Brain microvascular endothelial cell (primary cell): ENCODE measurements around the gene SH3RF3.

Source experiments
- DNase-seq: peaks from one replicate; pipeline ENCODE4 v3.0.0-alpha.2; 2020
- H3K27ac ChIP-seq: fragments of 250-450 bp; sonication (Bioruptor Pico); 2 replicates; pipeline ENCODE4 v1.5.1; 2020; ENCODE audit warnings: mild to moderate bottlenecking, moderate library complexity
- H3K27me3 ChIP-seq: fragments of 250-450 bp; sonication (Bioruptor Pico); replicated peaks from 2 replicates; pipeline ENCODE4 v1.5.1; 2020; ENCODE audit warnings: mild to moderate bottlenecking
- H3K36me3 ChIP-seq: fragments of 250-450 bp; sonication (Bioruptor Pico); replicated peaks from 2 replicates; pipeline ENCODE4 v1.5.1; 2020; ENCODE audit warnings: mild to moderate bottlenecking
- H3K4me3 ChIP-seq: 2 replicates; pipeline ENCODE4 v1.5.1; 2011; ENCODE audit warnings: low read depth, mild to moderate bottlenecking, control low read depth, low read length, moderate library complexity
- in situ Hi-C: cut with HindIII; loops from 2 replicates; pipeline ENCODE4 v1.10.0; 2017; ENCODE audit warnings: low sequenced_read_pairs, low pct_ligation_motif_present
- TF ChIP-seq, protein P1 (sequence below): IDR thresholded peaks from 2 replicates; pipeline ENCODE4 v1.5.1; 2011; ENCODE audit warnings: low read depth, mild to moderate bottlenecking, moderate library complexity, low read length, control low read depth, inconsistent platforms; ENCODE audit errors: missing control alignments

SH3RF3 gene

DNA sequence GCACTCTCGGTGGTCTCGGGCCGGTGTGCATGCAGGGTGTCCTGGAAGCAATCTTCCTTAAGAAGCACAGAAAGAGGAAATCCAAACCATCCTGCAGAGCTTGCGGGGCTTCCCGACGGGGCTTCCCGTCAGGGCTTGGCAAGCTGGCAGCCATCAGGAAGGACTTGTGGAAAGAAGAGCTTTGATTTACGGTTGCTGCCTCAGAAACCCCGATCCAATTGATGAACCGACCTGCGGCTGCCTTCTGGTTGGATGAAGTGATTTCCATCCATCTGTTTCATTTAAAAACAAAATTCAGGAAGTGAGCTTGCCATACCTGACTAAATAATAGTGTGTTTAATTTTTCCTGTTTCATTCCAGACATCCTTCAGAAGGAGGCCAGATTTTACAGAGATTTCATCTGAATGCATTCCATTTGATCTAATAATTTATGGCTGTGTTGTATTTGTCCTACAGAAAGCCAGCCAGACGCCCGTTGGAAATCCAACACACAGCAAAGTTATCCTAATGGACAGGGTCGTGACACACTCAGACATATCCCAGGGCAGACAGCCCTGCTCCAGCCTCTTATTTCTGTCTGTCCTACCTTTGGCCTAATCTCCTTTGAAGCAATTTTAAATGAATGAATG, 343.4 kb downstream of the SH3RF3 start:
- no peak overlapping the region for H3K27ac ChIP-seq
- TF ChIP-seq, protein P1, sequence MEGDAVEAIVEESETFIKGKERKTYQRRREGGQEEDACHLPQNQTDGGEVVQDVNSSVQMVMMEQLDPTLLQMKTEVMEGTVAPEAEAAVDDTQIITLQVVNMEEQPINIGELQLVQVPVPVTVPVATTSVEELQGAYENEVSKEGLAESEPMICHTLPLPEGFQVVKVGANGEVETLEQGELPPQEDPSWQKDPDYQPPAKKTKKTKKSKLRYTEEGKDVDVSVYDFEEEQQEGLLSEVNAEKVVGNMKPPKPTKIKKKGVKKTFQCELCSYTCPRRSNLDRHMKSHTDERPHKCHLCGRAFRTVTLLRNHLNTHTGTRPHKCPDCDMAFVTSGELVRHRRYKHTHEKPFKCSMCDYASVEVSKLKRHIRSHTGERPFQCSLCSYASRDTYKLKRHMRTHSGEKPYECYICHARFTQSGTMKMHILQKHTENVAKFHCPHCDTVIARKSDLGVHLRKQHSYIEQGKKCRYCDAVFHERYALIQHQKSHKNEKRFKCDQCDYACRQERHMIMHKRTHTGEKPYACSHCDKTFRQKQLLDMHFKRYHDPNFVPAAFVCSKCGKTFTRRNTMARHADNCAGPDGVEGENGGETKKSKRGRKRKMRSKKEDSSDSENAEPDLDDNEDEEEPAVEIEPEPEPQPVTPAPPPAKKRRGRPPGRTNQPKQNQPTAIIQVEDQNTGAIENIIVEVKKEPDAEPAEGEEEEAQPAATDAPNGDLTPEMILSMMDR, result no peak
- no peak overlapping the region for H3K4me3 ChIP-seq
- in situ Hi-C loops, result no loop called here
- DNase-seq, result no peak
- no peaks in the 10 kb centered on the region for H3K36me3 ChIP-seq
- no peaks in the 10 kb centered on the region for H3K27me3 ChIP-seq

GRCh38 chr2:109472974-109473373, 344.0 kb downstream of the SH3RF3 start:
- in situ Hi-C loops, result no loop called here
- TF ChIP-seq, protein P1, result no peak
- DNase-seq, result no peak

GRCh38 chr2:109473616-109474318, 344.8 kb downstream of the SH3RF3 start:
- DNase-seq, result no peak
- Histone ChIP-seq H3K27me3 (no peaks in the 10 kb centered on the region), H3K27ac (no peak overlapping the region), H3K36me3 (no peaks in the 10 kb centered on the region), H3K4me3 (no peak overlapping the region)
- TF ChIP-seq, protein P1, result no peak
- in situ Hi-C loops, result no loop called here

More at GRCh38 chr2:109472974-109473373, 344.0 kb downstream of the SH3RF3 start:
- Histone ChIP-seq H3K27ac (no peak overlapping the region), H3K36me3 (no peaks in the 10 kb centered on the region), H3K27me3 (no peaks in the 10 kb centered on the region), H3K4me3 (no peak overlapping the region)

DNA sequence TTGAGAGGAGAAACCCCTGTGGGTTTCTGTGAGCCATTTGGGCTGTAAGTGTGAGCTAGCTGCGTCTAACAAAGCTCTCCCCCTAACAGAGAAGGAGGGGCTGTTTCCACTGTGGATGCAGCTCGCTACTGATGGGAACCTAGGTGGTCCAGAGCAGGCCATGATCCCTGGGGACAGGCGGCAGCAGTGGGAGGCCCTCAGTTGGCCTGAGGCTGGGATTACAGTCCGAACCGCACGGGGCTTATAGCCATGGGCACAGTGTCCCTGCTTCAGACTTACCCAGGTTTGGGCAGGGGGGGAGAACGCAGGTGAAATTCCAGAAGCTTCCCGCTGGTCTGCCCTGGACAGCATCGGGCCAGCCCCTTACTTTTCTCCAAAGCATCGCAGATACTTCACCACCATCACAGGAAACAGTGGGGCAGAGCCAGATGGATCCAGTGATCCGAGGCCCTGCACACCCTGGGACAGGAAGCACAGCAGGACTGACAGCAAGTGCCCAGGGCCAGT, 345.4 kb downstream of the SH3RF3 start:
- DNase-seq, result no peak
- in situ Hi-C loops, result no loop called here
- no peak overlapping the region for H3K4me3 ChIP-seq
- H3K27ac ChIP-seq, result no peak overlapping the region
- H3K27me3 ChIP-seq, result no peaks in the 10 kb centered on the region
- no peaks in the 10 kb centered on the region for H3K36me3 ChIP-seq
- TF ChIP-seq, protein P1, result no peak

GRCh38 chr2:109475531-109476210, 346.7 kb downstream of the SH3RF3 start:
- Histone ChIP-seq H3K27me3 (no peaks in the 10 kb centered on the region), H3K27ac (no peak overlapping the region)

More at GRCh38 chr2:109475531-109476210, 346.7 kb downstream of the SH3RF3 start:
- Histone ChIP-seq H3K36me3 (no peaks in the 10 kb centered on the region), H3K4me3 (no peak overlapping the region)
- in situ Hi-C loops, result loop anchor here (25.0 kb wide), 1 partner anchor 338 kb away; the partner anchor contains the start of gene SH3RF3
- TF ChIP-seq, protein P1, result no peak
- no peak for DNase-seq
